ENCODE measurements around the gene HLA-E. TPM values are rescaled to one million over a fixed set of nuclear protein-coding genes. Genes with fewer than 3 reads are reported as not detected.
A peak's percentile ranks its signal among the peaks of the same experiment; 100 is the strongest.
"Not testable (repeated sequence)": the region's sequence is repeated elsewhere in the genome, so short reads cannot be mapped to it uniquely, and the experiment has no call there.

Gene HLA-E
- total and polyA plus RNA-seq, 4 donors: 133 to 258 (median 207) TPM

GRCh38 chr6:30515944-30516753 lies 26.8 kb downstream of the HLA-E start (continued):
- TF ChIP-seq CTCF (IDR thresholded peaks at IDR 0.05; ENCODE audit: low read depth, low read length, missing input control): no peak
- TF ChIP-seq GABPA (IDR thresholded peaks at IDR 0.05 in 1 of 2, conservative IDR thresholded peaks at IDR 0.05 in 1 of 2): peak; percentile 50 to 79
- no peak for TF ChIP-seq ATF3 (IDR thresholded peaks at IDR 0.05)

GRCh38 chr6:30516754-30517076 lies 27.4 kb downstream of the HLA-E start:
- not testable (repeated sequence) for DNase-seq (ENCODE audit: low spot score); H3K9me3 ChIP-seq (ENCODE audit: control insufficient read depth in 4 of 4, low read length in 3 of 4); H3K4me1 ChIP-seq (ENCODE audit: control insufficient read depth in 4 of 4, insufficient read depth in 4 of 4, low read length in 3 of 4); H3K36me3 ChIP-seq (ENCODE audit: control insufficient read depth in 4 of 4, insufficient read depth in 3 of 4, low read depth in 1 of 4, low read length in 3 of 4); H3K27me3 ChIP-seq (ENCODE audit: control insufficient read depth in 4 of 4, insufficient read depth in 4 of 4, low read length in 3 of 4)
- Histone ChIP-seq H3K9ac (ENCODE audit: low read depth in 1 of 2, low read length in 2 of 2) (peak overlapping the region; percentile 45 to 84), H3K4me3 (ENCODE audit: low read depth in 1 of 3, low read length in 3 of 3) (peak overlapping the region in 1 of 3 donors; percentile 55), H3K27ac (ENCODE audit: low read depth in 1 of 2, low read length in 2 of 2) (peak overlapping the region; percentile 87 to 94)
- 60% methylated on average over 9 of the region's 9 CpGs for WGBS

- not testable (repeated sequence) for DNase-seq (ENCODE audit: low spot score)
Observed at GRCh38 chr6:30517767-30518504, 28.6 kb downstream of the HLA-E start.

GRCh38 chr6:30518505-30519145 lies 29.3 kb downstream of the HLA-E start:
- not testable (repeated sequence) for H3K4me1 ChIP-seq (ENCODE audit: control insufficient read depth in 4 of 4, insufficient read depth in 4 of 4, low read length in 3 of 4)

More at GRCh38 chr6:30517767-30518504, 28.6 kb downstream of the HLA-E start:
- not testable (repeated sequence) for H3K4me3 ChIP-seq (ENCODE audit: low read depth in 1 of 3, low read length in 3 of 3); H3K27ac ChIP-seq (ENCODE audit: low read depth in 1 of 2, low read length in 2 of 2); H3K9me3 ChIP-seq (ENCODE audit: control insufficient read depth in 4 of 4, low read length in 3 of 4); H3K36me3 ChIP-seq (ENCODE audit: control insufficient read depth in 4 of 4, insufficient read depth in 3 of 4, low read depth in 1 of 4, low read length in 3 of 4); H3K9ac ChIP-seq (ENCODE audit: low read depth in 1 of 2, low read length in 2 of 2); H3K27me3 ChIP-seq (ENCODE audit: control insufficient read depth in 4 of 4, insufficient read depth in 4 of 4, low read length in 3 of 4); H3K4me1 ChIP-seq (ENCODE audit: control insufficient read depth in 4 of 4, insufficient read depth in 4 of 4, low read length in 3 of 4)
- WGBS: 92% methylated on average over 21 of the region's 21 CpGs

GRCh38 chr6:30520522-30520921 lies 31.2 kb downstream of the HLA-E start:
- DNase-seq (ENCODE audit: low spot score): no peak
- whole genome bisulfite sequencing: 96% methylated on average over 6 of the region's 6 CpGs
- no peak overlapping the region for H3K27ac ChIP-seq (ENCODE audit: low read depth in 1 of 2, low read length in 2 of 2)
- H3K36me3 ChIP-seq (ENCODE audit: control insufficient read depth in 4 of 4, insufficient read depth in 3 of 4, low read depth in 1 of 4, low read length in 3 of 4): peaks cover 0 to 2% (median 0%) of the 10 kb centered on the region in 4 donors
- no peak overlapping the region for H3K4me3 ChIP-seq (ENCODE audit: low read depth in 1 of 3, low read length in 3 of 3)
- no peaks in the 10 kb centered on the region for H3K9me3 ChIP-seq (ENCODE audit: control insufficient read depth in 4 of 4, low read length in 3 of 4)
- no peaks in the 10 kb centered on the region for H3K4me1 ChIP-seq (ENCODE audit: control insufficient read depth in 4 of 4, insufficient read depth in 4 of 4, low read length in 3 of 4)
- no peak overlapping the region for H3K9ac ChIP-seq (ENCODE audit: low read depth in 1 of 2, low read length in 2 of 2)
- H3K27me3 ChIP-seq (ENCODE audit: control insufficient read depth in 4 of 4, insufficient read depth in 4 of 4, low read length in 3 of 4): no peaks in the 10 kb centered on the region
- TF ChIP-seq RAD21 (IDR thresholded peaks at IDR 0.05): no peak
- TF ChIP-seq YY1 (IDR thresholded peaks at IDR 0.05): no peak
- no peak for TF ChIP-seq NR2F2 (IDR thresholded peaks at IDR 0.05)
- TF ChIP-seq REST (IDR thresholded peaks at IDR 0.05): no peak
- no peak for TF ChIP-seq FOXA1 (IDR thresholded peaks at IDR 0.05)
- no peak for TF ChIP-seq SP1 (IDR thresholded peaks at IDR 0.05)
- TF ChIP-seq JUND (IDR thresholded peaks at IDR 0.05): no peak
- no peak for TF ChIP-seq TAF1 (conservative IDR thresholded peaks at IDR 0.05)
- no peak for TF ChIP-seq RXRA (IDR thresholded peaks at IDR 0.05)
- no peak for TF ChIP-seq GABPA (IDR thresholded peaks at IDR 0.05 in 1 of 2, conservative IDR thresholded peaks at IDR 0.05 in 1 of 2)
- no peak for TF ChIP-seq ATF3 (IDR thresholded peaks at IDR 0.05)
- no peak for TF ChIP-seq EGR1 (IDR thresholded peaks at IDR 0.05; ENCODE audit: low read depth in 2 of 2)

More at GRCh38 chr6:30518505-30519145, 29.3 kb downstream of the HLA-E start:
- not testable (repeated sequence) for H3K27me3 ChIP-seq (ENCODE audit: control insufficient read depth in 4 of 4, insufficient read depth in 4 of 4, low read length in 3 of 4); H3K9me3 ChIP-seq (ENCODE audit: control insufficient read depth in 4 of 4, low read length in 3 of 4); DNase-seq (ENCODE audit: low spot score); H3K36me3 ChIP-seq (ENCODE audit: control insufficient read depth in 4 of 4, insufficient read depth in 3 of 4, low read depth in 1 of 4, low read length in 3 of 4); H3K9ac ChIP-seq (ENCODE audit: low read depth in 1 of 2, low read length in 2 of 2); H3K27ac ChIP-seq (ENCODE audit: low read depth in 1 of 2, low read length in 2 of 2); H3K4me3 ChIP-seq (ENCODE audit: low read depth in 1 of 3, low read length in 3 of 3)
- 84% methylated on average over 19 of the region's 19 CpGs for WGBS

Measured in liver (tissue), 9 donors.